Breast epithelium (tissue), 4 donors: ENCODE results near the gene CT47C1. TPM values are rescaled to one million over a fixed set of nuclear protein-coding genes. Genes with fewer than 3 reads are reported as not detected.

Source experiments
- DNase-seq, 2 donors: peaks; one replicate each; pipeline ENCODE4 v3.0.0-alpha.2; 2019; ENCODE audit warnings: low spot score in 2 of 2
- H3K27ac ChIP-seq, 2 donors: fragments of 200-600 bp; sonication (generic) in 1 of 2; one replicate each; pipeline ENCODE4 v1.5.1; 2016 to 2019; ENCODE audit warnings: mild to moderate bottlenecking in 1 of 2
- H3K27me3 ChIP-seq, 2 donors: fragments of 200-600 bp; sonication (generic) in 1 of 2; one replicate each; pipeline versions ENCODE4 v1.5.1 to v1.6.0; 2017 to 2019; ENCODE audit warnings: control low read depth in 1 of 2, mild to moderate bottlenecking in 1 of 2
- H3K36me3 ChIP-seq: fragments of 200-600 bp; one replicate; pipeline ENCODE4 v1.5.1; 2019
- H3K4me1 ChIP-seq, 2 donors: fragments of 200-600 bp; sonication (generic); one replicate each; pipeline ENCODE4 v1.5.1; 2016 to 2019; ENCODE audit warnings: control low read depth in 1 of 2
- H3K4me3 ChIP-seq, 3 donors: fragments of 200-600 bp; sonication (generic); 1 replicate in 2 of 3; 2 replicates in 1 of 3; pipeline ENCODE4 v1.5.1; 2016 to 2019; ENCODE audit warnings: mild to moderate bottlenecking in 3 of 3, moderate library complexity in 2 of 3
- H3K9me3 ChIP-seq, 2 donors: fragments of 200-600 bp; sonication (generic) in 1 of 2; one replicate each; pipeline ENCODE4 v1.5.1; 2016 to 2019; ENCODE audit warnings: control low read depth in 1 of 2
- CTCF ChIP-seq, 3 donors: fragments of 450-650 bp; IDR thresholded peaks; one replicate each; pipeline ENCODE4 v1.5.1; 2016 to 2017; ENCODE audit warnings: antibody characterized with exemption in 3 of 3, mild to moderate bottlenecking in 3 of 3, moderate library complexity in 3 of 3
- POLR2A ChIP-seq: fragments of 450-650 bp; IDR thresholded peaks from one replicate; pipeline ENCODE4 v1.6.1; 2016; ENCODE audit warnings: antibody characterized with exemption, mild to moderate bottlenecking, moderate library complexity
- POLR2AphosphoS5 ChIP-seq, 3 donors: sonication (generic); formaldehyde crosslinking; IDR thresholded peaks; one replicate each; pipeline ENCODE4 v1.6.1; 2017; ENCODE audit warnings: antibody characterized with exemption in 3 of 3
- intact Hi-C: fragments of 100-400 bp; cut with DNase I; formaldehyde crosslinking; loops from one replicate; pipeline ENCODE4 v1.15.1; 2023; ENCODE audit warnings: low total_unique reads
- total RNA-seq, 3 donors: library from RNA; depleted of rRNA; stranded (reverse); fragments of >200 nt; gene quantifications; one replicate each; pipeline ENCODE4 v1.1.0, GENCODE V29; 2016

The CT47C1 gene
- total RNA-seq, 3 donors from 2014 or later = not detected

GRCh38 chrX:119101168-119101567 is 28.4 kb downstream of the CT47C1 start:
- peaks cover 0 to 35% of the 10 kb centered on the region in 2 donors for H3K27me3 ChIP-seq
- no peak overlapping the region for H3K27ac ChIP-seq
- no peaks in the 10 kb centered on the region for H3K36me3 ChIP-seq
- no peak overlapping the region for H3K4me3 ChIP-seq
- H3K9me3 ChIP-seq = no peaks in the 10 kb centered on the region
- TF ChIP-seq POLR2AphosphoS5 (IDR thresholded peaks at IDR 0.05) (no peak), POLR2A (no peak), CTCF (IDR thresholded peaks at IDR 0.05) (no peak)
- no peak for DNase-seq
- no peaks in the 10 kb centered on the region for H3K4me1 ChIP-seq
- intact Hi-C loops = no loop called here

- intact Hi-C loops = no loop called here
- DNase-seq = no peak
Measured at GRCh38 chrX:119105826-119106225, 33.0 kb downstream of the CT47C1 start.

GRCh38 chrX:119107206-119107605 is 34.4 kb downstream of the CT47C1 start:
- H3K27ac ChIP-seq = no peak overlapping the region
- no peaks in the 10 kb centered on the region for H3K4me1 ChIP-seq
- no peaks in the 10 kb centered on the region for H3K36me3 ChIP-seq
- peaks cover 0 to 36% of the 10 kb centered on the region in 2 donors for H3K27me3 ChIP-seq
- TF ChIP-seq POLR2AphosphoS5 (IDR thresholded peaks at IDR 0.05) (no peak), POLR2A (no peak), CTCF (IDR thresholded peaks at IDR 0.05) (no peak)
- H3K9me3 ChIP-seq = no peaks in the 10 kb centered on the region
- DNase-seq = no peak
- intact Hi-C loops = no loop called here
- H3K4me3 ChIP-seq = no peak overlapping the region

More at GRCh38 chrX:119105826-119106225, 33.0 kb downstream of the CT47C1 start:
- Histone ChIP-seq H3K36me3 (no peaks in the 10 kb centered on the region), H3K9me3 (no peaks in the 10 kb centered on the region), H3K4me1 (no peaks in the 10 kb centered on the region), H3K27me3 (peaks cover 0 to 40% of the 10 kb centered on the region in 2 donors), H3K4me3 (no peak overlapping the region), H3K27ac (no peak overlapping the region)
- no peak for TF ChIP-seq CTCF (IDR thresholded peaks at IDR 0.05)
- TF ChIP-seq POLR2AphosphoS5 (IDR thresholded peaks at IDR 0.05) = no peak
- TF ChIP-seq POLR2A = no peak

- peak in 1 of 2 donors; percentile 50 for DNase-seq
- intact Hi-C loops = no loop called here
- H3K27ac ChIP-seq = no peak overlapping the region
Measured at GRCh38 chrX:119118780-119119395, 46.1 kb downstream of the CT47C1 start.

More at GRCh38 chrX:119118780-119119395, 46.1 kb downstream of the CT47C1 start:
- Histone ChIP-seq H3K27me3 (peaks cover 0 to 60% of the 10 kb centered on the region in 2 donors), H3K9me3 (no peaks in the 10 kb centered on the region), H3K4me1 (no peaks in the 10 kb centered on the region), H3K36me3 (no peaks in the 10 kb centered on the region), H3K4me3 (no peak overlapping the region)
- peak in 2 of 3 donors; percentile 43 to 58 for TF ChIP-seq CTCF (IDR thresholded peaks at IDR 0.05)
- no peak for TF ChIP-seq POLR2AphosphoS5 (IDR thresholded peaks at IDR 0.05)
